Fibroblast of pulmonary artery (primary cell): ENCODE measurements around the gene TRPV4.

Experiments used
- DNase-seq: peaks from one replicate; pipeline ENCODE4 v3.0.0-alpha.2; 2010; ENCODE audit warnings: low read depth
- H3K4me3 ChIP-seq: replicated peaks from 2 replicates; pipeline ENCODE4 v1.5.1; 2011; ENCODE audit warnings: low read depth, mild to moderate bottlenecking, control low read depth, low read length, moderate library complexity
- CTCF ChIP-seq: IDR thresholded peaks from 2 replicates; pipeline ENCODE4 v1.5.1; 2011; ENCODE audit warnings: mild to moderate bottlenecking, control low read depth, low read length, inconsistent platforms; ENCODE audit errors: missing control alignments

The TRPV4 gene

DNA sequence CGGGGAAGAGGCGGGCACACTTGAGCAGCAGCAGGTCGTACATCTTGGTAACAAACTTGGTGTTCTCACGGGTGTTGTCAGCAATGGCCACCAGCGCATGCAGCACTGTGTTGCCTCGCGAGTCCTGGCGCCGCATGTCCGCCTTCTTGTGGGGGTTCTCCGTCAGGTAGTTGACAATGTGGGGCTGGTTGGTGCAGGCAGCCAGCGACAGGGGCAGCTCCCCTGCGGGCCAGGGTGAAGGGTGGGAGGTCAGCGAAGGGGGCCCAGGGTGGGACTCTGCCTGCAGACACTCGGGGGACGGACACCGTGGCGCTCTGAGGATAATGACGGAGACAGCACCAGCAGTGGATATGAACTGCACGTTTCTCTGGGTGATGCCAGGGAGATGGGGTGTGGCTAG, 34.5 kb downstream of the TRPV4 start:
- DNase-seq = no peak
- H3K4me3 ChIP-seq = no peak overlapping the region
- TF ChIP-seq CTCF = no peak

DNA sequence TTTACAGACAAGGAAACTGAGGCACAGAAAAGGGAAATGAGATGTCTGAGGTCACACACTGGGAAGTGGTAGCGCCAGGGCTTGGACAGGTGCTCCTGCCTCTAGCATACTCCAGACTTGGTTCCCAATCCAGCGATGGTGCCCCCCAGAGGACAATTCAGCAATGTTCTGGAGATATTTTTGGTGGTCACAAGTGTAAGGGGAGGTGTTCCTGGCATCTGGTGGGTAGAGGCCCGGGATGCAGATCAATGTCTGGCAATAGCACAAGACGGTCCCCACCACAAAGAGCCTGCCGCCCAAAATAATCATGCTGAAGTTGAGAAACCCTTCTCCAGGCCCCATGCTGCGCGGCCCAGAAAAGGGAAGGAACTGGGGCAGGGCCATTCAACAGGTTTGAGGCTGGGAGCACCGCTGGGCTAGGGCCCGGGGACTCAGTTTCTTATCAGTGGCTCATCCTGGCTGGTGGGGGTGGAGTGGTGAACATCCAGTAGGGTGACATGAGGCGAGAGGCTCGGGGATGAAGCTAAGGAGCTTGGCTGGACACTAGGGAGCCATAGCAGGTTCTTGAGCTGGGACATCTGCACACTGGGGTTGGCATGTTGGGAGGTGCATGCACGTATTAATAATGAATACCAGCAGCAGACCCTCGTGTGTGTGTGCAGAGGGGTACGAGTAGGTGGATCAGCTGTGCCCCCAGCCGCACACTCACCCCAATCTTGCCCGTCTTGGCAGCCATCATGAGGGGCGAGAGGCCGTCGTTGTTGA, 35.1 kb downstream of the TRPV4 start:
- H3K4me3 ChIP-seq = no peak overlapping the region
- TF ChIP-seq CTCF = peak; percentile 22
- no peak for DNase-seq

DNA sequence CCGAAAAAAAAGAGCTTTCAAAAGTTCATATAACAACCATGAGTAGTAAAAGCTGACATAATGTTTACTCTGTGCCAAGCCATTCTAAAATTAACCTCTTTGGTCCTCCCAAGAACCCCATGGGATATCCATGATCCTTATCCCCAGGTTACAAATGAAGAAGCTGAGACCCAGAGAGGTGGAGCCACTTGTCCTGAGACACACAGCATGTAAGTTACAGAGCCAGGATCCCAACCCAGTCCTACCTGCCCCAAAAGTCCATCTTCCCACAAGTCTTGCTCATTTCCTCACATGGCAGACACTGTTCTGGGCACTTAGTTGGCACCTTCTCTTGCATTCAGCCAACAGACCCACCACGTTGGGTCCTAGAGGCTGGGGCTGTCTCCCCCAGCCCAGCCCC, 37.1 kb downstream of the TRPV4 start:
- TF ChIP-seq CTCF = no peak
- DNase-seq = no peak

GRCh38 chr12:109795023-109795422, 38.2 kb downstream of the TRPV4 start:
- TF ChIP-seq CTCF = no peak
- DNase-seq = peak; percentile 45
- H3K4me3 ChIP-seq = no peak overlapping the region

More for the DNA sequence above, 37.1 kb downstream of the TRPV4 start:
- H3K4me3 ChIP-seq = no peak overlapping the region

GRCh38 chr12:109793826-109794501, 39.2 kb downstream of the TRPV4 start:
- no peak overlapping the region for H3K4me3 ChIP-seq
- TF ChIP-seq CTCF = no peak

GRCh38 chr12:109793411-109793810, 39.8 kb downstream of the TRPV4 start:
- no peak overlapping the region for H3K4me3 ChIP-seq
- DNase-seq = no peak
- TF ChIP-seq CTCF = no peak

More at GRCh38 chr12:109793826-109794501, 39.2 kb downstream of the TRPV4 start:
- DNase-seq = no peak
